K562 (cell line): ENCODE data around the gene PLEKHG3. TPM values are rescaled to one million over a fixed set of nuclear protein-coding genes. Genes with fewer than 3 reads are reported as not detected.

Source experiments
- ATAC-seq: fragments of 200-7000 bp; cut with Tn5 transposase; 3 replicates; pipeline ENCODE4 v1.9.1; 2020; ENCODE audit warnings: moderate library complexity
- BruUV-seq: library from RNA; stranded (reverse); fragments of 400-500 nt; replicated peaks from 2 replicates; lab custom pipeline; 2021; lab: Mats Ljungman, UMichigan
- CTCF ChIA-PET: fragments of 300-600 bp; formaldehyde crosslinking; extraction: SDS; loops from one replicate; lab custom pipeline; 2021; ENCODE audit warnings: low intra/inter-chr PET ratio; lab: Yijun Ruan, JAX
- POLR2A ChIA-PET: fragments of 300-600, 350-650 bp; sonication (Branson Sonifier 250); formaldehyde crosslinking; extraction: SDS; loops from one replicate; lab custom pipeline; 2021; ENCODE audit warnings: antibody characterized with exemption, inconsistent platforms; lab: Yijun Ruan, JAX
- DNase-seq, 4 experiments: peaks; one replicate each; pipeline versions ENCODE4 v3.0.0 to v3.0.0-alpha.2; 2011 to 2018; ENCODE audit warnings: low spot score in 3 of 4, mixed read lengths in 3 of 4; ENCODE audit errors: extremely low read depth in 1 of 4
- FAIRE-seq: peaks from 2 replicates; lab custom pipeline; 2011; peaks lifted over from hg19 to GRCh38; lab: Jason Lieb, UNC
- H2AFZ ChIP-seq: 2 replicates; pipeline ENCODE4 v1.6.0; 2011; ENCODE audit warnings: low read depth, low read length, control low read depth, inconsistent platforms
- H3K27ac ChIP-seq: fragments of 200-600 bp; 3 replicates; pipeline ENCODE4 v1.8.0; 2011; ENCODE audit warnings: low read depth, mild to moderate bottlenecking, control low read depth, inconsistent platforms, low read length, moderate library complexity, mixed read lengths; ENCODE audit errors: extremely low read depth
- H3K27me3 ChIP-seq, 2 experiments: fragments of 300-600 bp in 1 of 2; 2 replicates in 1 of 2; 3 replicates in 1 of 2; pipeline versions ENCODE4 v1.6.0 to v1.8.0; 2011; ENCODE audit warnings: inconsistent platforms in 2 of 2, low read length in 2 of 2, mild to moderate bottlenecking in 1 of 2, mixed read lengths in 1 of 2, moderate library complexity in 1 of 2; ENCODE audit not compliant: control insufficient read depth in 2 of 2, insufficient read depth in 2 of 2
- H3K36me3 ChIP-seq: fragments of 300-600 bp; 3 replicates; pipeline ENCODE4 v1.8.0; 2011; ENCODE audit warnings: mild to moderate bottlenecking, low read length, inconsistent platforms; ENCODE audit not compliant: control insufficient read depth, insufficient read depth
- H3K4me1 ChIP-seq, 2 experiments: fragments of 200-600 bp in 1 of 2; replicated peaks in 1 of 2; 2 replicates in 1 of 2; 3 replicates in 1 of 2; pipeline versions ENCODE4 v1.5.1 to v1.8.0; 2011; ENCODE audit warnings: inconsistent platforms in 2 of 2, low read length in 2 of 2, mild to moderate bottlenecking in 1 of 2, mixed read lengths in 1 of 2, moderate library complexity in 1 of 2; ENCODE audit not compliant: control insufficient read depth in 2 of 2, insufficient read depth in 2 of 2
- H3K4me2 ChIP-seq: 2 replicates; pipeline ENCODE4 v1.6.1; 2011; ENCODE audit warnings: low read length, control low read depth, inconsistent platforms, mixed read lengths; ENCODE audit not compliant: insufficient read depth
- H3K4me3 ChIP-seq: fragments of 200-600 bp; sonication (generic), shearing (Covaris generic); 2 replicates; pipeline ENCODE4 v1.5.1; 2016; ENCODE audit warnings: control low read depth, inconsistent platforms
- H3K79me2 ChIP-seq: fragments of 200-600 bp; 3 replicates; pipeline ENCODE4 v1.8.0; 2011; ENCODE audit warnings: low read length, inconsistent platforms; ENCODE audit not compliant: control insufficient read depth, insufficient read depth
- H3K9ac ChIP-seq, 2 experiments: 2 replicates each; pipeline versions ENCODE4 v1.6.0 to v1.6.1; 2011; ENCODE audit warnings: low read depth in 2 of 2, low read length in 2 of 2, control low read depth in 1 of 2, inconsistent platforms in 1 of 2, mild to moderate bottlenecking in 1 of 2, mixed read lengths in 1 of 2; ENCODE audit not compliant: insufficient read depth in 1 of 2
- H3K9me1 ChIP-seq: one replicate; pipeline ENCODE4 v1.6.0; 2011; ENCODE audit warnings: inconsistent platforms, mild to moderate bottlenecking, low read length, moderate library complexity; ENCODE audit not compliant: control insufficient read depth, insufficient read depth
- H3K9me3 ChIP-seq: replicated peaks from 2 replicates; pipeline ENCODE4 v1.5.1; 2011; ENCODE audit warnings: low read depth, low read length, inconsistent platforms; ENCODE audit not compliant: control insufficient read depth, insufficient read depth
- H4K20me1 ChIP-seq: replicated peaks from 2 replicates; pipeline ENCODE4 v1.6.1; 2011; ENCODE audit warnings: low read length, inconsistent platforms, mixed read lengths; ENCODE audit not compliant: control insufficient read depth, insufficient read depth
- FOXP4 ChIP-seq: sonication (generic); formaldehyde crosslinking; IDR thresholded peaks from 2 replicates; pipeline ENCODE4 v1.8.0; 2022; ENCODE audit warnings: mild to moderate bottlenecking, missing genetic modification reagents, borderline replicate concordance
- NFRKB ChIP-seq: fragments of 450-650 bp; IDR thresholded peaks from 2 replicates; pipeline ENCODE4 v1.6.1; 2016; ENCODE audit warnings: low read depth
- RAD21 ChIP-seq, 2 experiments: fragments of 250-450 bp in 1 of 2; fragments of 450-650 bp in 1 of 2; sonication (Bioruptor Pico) in 1 of 2; formaldehyde crosslinking in 1 of 2; IDR thresholded peaks in 1 of 2; conservative IDR thresholded peaks in 1 of 2; 2 replicates each; pipeline versions ENCODE4 v1.4.0 to v1.8.0; 2020 to 2022; ENCODE audit warnings: mild to moderate bottlenecking in 2 of 2, moderate library complexity in 1 of 2
- WGBS: fragments of 100-300 bp; shearing (Covaris generic); methylation state at CpG from one replicate; pipeline ENCODE4 v1.1.6; 2016; ENCODE audit warnings: low coverage, mixed read lengths; ENCODE audit not compliant: insufficient coverage; ENCODE audit errors: missing lambda C conversion rate; 5-methylcytosine and 5-hydroxymethylcytosine counted together
- in situ Hi-C: fragments of 300-500 bp; cut with MboI; formaldehyde crosslinking; loops from 4 replicates; pipeline ENCODE4 v1.15.0; 2018; ENCODE audit warnings: inconsistent platforms, mixed read lengths
- intact Hi-C: fragments of 100-400 bp; cut with micrococcal nuclease; formaldehyde crosslinking; loops from 2 replicates; pipeline ENCODE4 v1.14.2; 2022
- polyA plus RNA-seq, 8 experiments: library from polyadenylated mRNA; depleted of rRNA in 4 of 8; stranded (reverse) in 5 of 8; unstranded in 3 of 8; fragments of >200 nt; fragmentation: Nextera tagmentation in 2 of 8; fragmentation: Illumina TruSeq in 1 of 8; extraction: Ambion mirVana in 2 of 8; extraction: Trizol in 1 of 8; gene quantifications; 2 replicates each; pipeline versions ENCODE4 v1.2.1 to v1.2.3, GENCODE V29; 2011 to 2014; ENCODE audit warnings: inconsistent platforms in 1 of 8, missing spikeins in 1 of 8
- total RNA-seq, 7 experiments: library from RNA; depleted of rRNA in 6 of 7; stranded (reverse); fragments of >200 nt in 6 of 7; fragmentation: Illumina TruSeq in 2 of 7; extraction: Trizol in 2 of 7; gene quantifications; 2 replicates each; pipeline versions ENCODE4 v1.2.1 to v1.2.3, GENCODE V29; 2011 to 2021; ENCODE audit warnings: low replicate concordance in 1 of 7
- TF ChIP-seq, protein P1 (sequence below), 2 experiments: fragments of 250-450 bp in 1 of 2; fragments of 450-650 bp in 1 of 2; sonication (Bioruptor Pico) in 1 of 2; IDR thresholded peaks; 2 replicates each; pipeline versions ENCODE4 v1.6.1 to v1.8.0; 2016 to 2021; ENCODE audit warnings: mild to moderate bottlenecking in 2 of 2, moderate library complexity in 2 of 2, missing compliant biosample characterization in 1 of 2, missing genetic modification characterization in 1 of 2

PLEKHG3 gene
- total and polyA plus RNA-seq, 9 of the 15 experiments (the other 6 are each of a cell fraction or from before 2014, with no cell fraction given), result 0.04 to 0.16 TPM; not detected in 7

- in situ Hi-C loops (no loop called here), intact Hi-C loops (no loop called here)
- Histone ChIP-seq H3K9ac (no peak overlapping the region), H3K4me3 (no peak overlapping the region), H3K27me3 (peaks cover 12 to 86% of the 10 kb centered on the region in 2 experiments), H3K27ac (no peak overlapping the region), H3K79me2 (no peaks in the 10 kb centered on the region), H3K4me2 (no peak overlapping the region), H3K4me1 (no peaks in the 10 kb centered on the region; a peak in 1 of 5 replicates), H3K9me3 (no peaks in the 10 kb centered on the region), H2AFZ (no peak overlapping the region), H3K36me3 (no peaks in the 10 kb centered on the region), H3K9me1 (no peaks in the 10 kb centered on the region), H4K20me1 (no peaks in the 10 kb centered on the region; the same call in 1 of the 2 replicates)
- ATAC-seq (0 out of 3 replicates have a peak, but pooled peaks have one; percentile 28), FAIRE-seq (no peak), DNase-seq (no peak)
- CTCF ChIA-PET, result no interaction called here
- BruUV-seq, result no TSS peak
- WGBS, result 5% methylated on average over 6 of the region's 8 CpGs
- TF ChIP-seq RAD21 (CRISPR knock-in tag; conservative IDR thresholded peaks at IDR 0.05 in 1 of 2, IDR thresholded peaks at IDR 0.05 in 1 of 2) (0 out of 4 replicates have a peak, but pooled peaks of 1 of the 2 experiments have one; percentile 8), NFRKB (no peak), FOXP4 (CRISPR knock-in tag) (no peak)
- TF ChIP-seq, protein P1, sequence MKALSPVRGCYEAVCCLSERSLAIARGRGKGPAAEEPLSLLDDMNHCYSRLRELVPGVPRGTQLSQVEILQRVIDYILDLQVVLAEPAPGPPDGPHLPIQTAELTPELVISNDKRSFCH (CRISPR knock-in tag; IDR thresholded peaks at IDR 0.05), result no peak
- TF ChIP-seq, protein P1 (tag; IDR thresholded peaks at IDR 0.05), result no peak
- POLR2A ChIA-PET, result interaction anchor here (0.7 kb wide), 1 partner anchor 13 kb away, joined by 3 read pairs; no protein-coding TSS in a partner anchor
Observed at GRCh38 chr14:64745511-64746091, 41.4 kb downstream of the PLEKHG3 start.
